KBM-7 (cell line): ENCODE results near the gene GLRB.
"Not testable (repeated sequence)": the region's sequence is repeated elsewhere in the genome, so short reads cannot be mapped to it uniquely, and the experiment has no call there.

Experiments
- DNase-seq: peaks from one replicate; pipeline ENCODE4 v3.0.0-alpha.2; 2015
- in situ Hi-C: fragments of 300-500 bp; cut with MboI; formaldehyde crosslinking; loops from 2 replicates; pipeline ENCODE4 v1.14.3; 2020; ENCODE audit warnings: low sequenced_read_pairs, low pct_unique_long_range_greater_than_20kb, mixed read lengths

The GLRB gene

DNA sequence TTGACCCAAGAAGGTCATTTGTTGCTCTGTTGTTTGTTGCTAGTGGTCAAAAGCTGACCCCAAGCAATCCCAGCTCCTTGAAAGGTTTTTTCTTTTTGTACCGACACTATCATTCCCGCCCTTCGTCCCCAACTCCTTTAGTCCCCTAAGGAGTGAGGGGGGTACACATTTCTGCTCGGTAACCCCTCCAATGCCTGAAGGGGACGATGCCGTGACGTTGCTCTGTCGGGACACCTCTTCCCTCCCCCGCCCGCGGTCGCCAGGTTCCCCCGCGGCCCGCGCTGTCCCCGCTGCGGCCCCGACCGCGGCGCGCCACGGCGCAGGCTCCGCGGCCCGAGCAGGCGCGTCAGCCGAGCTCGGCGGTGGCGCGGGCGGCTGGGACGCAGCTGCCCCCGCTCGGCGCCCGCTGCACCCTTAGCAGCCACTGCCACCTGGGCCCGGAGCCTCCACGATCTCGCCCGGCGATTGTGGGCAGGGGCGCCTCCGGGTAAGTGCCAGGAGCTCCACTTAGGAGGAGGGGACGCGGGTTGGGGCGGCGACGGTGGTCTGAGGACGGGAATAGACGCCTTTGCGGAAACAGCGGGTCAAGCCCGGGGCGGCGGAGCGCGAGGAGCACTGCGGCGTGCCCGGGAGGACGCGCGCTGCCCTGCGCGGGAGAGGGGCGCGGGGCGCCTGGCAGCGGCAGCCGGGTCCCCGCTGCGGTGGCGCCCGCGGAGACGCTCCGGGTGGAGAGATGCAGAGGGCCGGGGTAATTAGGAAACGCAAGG, at the start of gene GLRB:
Gene GLRB, plus strand, starts transcription at position 340 of the 767 bp plus-strand sequence. CDS start 1,875 bp downstream, outside the sequence.
- peak; percentile 54 for DNase-seq
- in situ Hi-C loops: no loop called here

DNA sequence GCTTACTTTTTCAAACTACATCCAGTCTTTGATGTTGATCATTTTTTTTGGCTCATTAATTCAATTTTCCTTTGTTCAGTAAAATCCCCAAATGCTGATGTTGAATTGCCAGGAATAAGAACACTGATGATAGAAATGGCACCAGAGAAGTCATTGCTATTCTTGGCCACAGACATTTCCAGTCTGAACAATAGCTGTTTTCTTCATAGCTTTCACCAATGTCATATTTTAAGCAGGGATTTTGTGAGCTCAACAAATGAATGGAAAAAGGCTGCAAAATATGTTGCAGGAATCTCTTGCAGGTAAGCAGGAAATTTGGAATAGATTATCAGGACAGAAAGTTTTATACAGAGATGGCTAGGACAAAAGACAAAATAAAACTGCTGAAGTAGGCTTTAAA, 40.5 kb upstream of the GLRB start:
- DNase-seq: no peak
- in situ Hi-C loops: no loop called here

DNA sequence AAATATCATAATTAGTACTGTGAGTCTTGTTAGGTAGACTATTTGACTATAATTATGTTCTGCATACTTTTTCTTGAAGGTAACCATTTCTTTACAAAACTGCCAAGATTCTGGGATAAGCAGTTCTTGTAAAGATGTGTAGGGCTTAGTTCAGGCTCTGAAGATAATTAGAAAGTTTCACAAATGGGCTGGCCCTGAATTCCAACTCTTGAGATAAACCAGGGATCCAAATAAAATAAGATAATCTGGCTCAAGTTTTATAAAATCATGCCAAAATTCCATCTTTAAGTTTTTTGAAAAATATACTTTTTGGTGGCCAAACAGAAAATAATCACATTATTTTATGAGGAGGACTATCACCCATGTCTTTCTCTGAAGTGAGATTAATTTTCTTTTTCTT, 35.5 kb upstream of the GLRB start:
- in situ Hi-C loops: no loop called here
- DNase-seq: no peak

DNA sequence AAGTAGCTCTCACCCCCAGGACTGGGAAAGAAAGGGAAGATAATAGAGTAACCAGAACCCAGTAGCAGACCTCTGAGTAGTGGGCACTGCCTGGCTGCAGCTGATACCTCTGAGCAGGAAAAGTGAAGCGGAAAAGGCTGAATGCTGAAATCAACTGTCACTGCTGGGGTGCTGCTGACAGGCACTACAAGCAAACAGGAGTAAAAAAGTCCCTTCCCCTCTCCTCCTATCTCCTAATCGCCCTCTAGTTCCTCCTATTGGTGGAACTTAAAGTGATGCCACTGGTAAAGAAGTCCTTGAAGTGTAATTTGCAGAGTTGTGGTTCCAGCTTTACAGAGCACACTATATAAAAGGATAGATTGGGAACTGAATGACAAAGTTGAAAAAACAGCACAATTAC, 32.8 kb upstream of the GLRB start:
- peak; percentile 74 for DNase-seq
- in situ Hi-C loops: no loop called here

DNA sequence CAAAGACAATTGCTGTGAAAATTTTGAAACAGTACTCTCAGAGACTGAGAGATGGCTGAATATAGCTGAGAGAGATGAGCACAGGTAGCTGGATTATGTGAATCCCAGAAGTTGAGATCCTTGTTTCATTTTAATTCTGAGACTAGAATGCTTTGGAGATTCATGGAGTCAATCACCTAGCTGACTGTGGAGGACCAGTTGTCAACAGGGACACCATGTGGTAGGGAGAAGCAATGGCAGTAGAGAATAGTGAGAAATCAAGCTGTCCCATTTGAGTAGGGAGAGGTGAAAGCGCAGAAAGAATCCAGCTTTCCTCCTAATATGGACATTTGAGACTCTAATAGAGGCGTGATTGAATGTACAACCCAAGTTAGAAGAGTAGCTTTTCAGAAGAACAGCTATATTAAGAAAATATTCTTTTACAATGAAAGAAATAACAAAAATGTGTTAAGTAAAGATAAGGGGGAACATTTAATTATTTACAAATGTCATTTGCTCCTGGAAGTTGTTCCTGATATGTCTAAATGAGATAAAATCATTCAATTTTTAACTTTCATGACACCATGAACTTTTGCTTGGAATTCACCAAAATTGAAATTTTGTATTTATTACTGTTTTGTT, 30.3 kb upstream of the GLRB start:
- peak; percentile 66 for DNase-seq
- in situ Hi-C loops: no loop called here

DNA sequence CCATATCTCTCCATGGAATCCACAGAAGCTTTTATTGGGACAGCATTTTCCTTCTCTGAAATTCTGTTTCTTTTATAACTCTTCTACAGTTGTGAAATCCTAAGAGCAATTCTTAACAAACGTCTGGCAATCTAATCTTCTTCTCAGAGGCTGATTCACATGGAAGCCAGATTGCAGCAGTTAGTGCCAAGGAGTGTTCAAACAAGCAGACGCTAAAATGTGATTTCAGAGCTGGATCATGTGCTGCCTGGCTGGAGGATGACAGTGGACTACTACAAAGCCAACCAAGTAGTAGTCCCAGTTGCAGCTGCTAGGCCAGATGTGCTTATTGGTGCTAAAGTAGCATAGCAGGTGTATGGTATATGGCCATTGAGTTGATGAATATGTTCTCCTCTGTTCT, 27.7 kb upstream of the GLRB start:
- no peak for DNase-seq
- in situ Hi-C loops: no loop called here

DNA sequence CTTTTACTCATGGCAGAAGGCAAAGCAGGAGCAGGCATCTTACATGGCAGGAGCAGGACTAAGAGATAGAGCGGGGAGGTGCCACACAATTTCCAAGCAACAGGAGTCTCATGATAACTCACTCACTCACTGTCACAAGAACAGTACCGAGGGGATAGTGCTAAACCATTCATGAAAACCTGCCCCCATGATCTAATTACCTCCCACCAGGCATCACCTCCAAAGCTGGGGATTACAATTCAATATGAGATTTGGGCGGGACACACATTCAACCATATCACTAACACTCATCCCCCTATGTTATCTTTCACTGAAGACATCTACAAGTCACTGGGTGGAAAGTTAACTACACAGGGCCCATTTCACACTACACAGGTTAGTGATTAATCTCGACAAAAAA, 25.4 kb upstream of the GLRB start:
- no peak for DNase-seq
- in situ Hi-C loops: no loop called here

DNA sequence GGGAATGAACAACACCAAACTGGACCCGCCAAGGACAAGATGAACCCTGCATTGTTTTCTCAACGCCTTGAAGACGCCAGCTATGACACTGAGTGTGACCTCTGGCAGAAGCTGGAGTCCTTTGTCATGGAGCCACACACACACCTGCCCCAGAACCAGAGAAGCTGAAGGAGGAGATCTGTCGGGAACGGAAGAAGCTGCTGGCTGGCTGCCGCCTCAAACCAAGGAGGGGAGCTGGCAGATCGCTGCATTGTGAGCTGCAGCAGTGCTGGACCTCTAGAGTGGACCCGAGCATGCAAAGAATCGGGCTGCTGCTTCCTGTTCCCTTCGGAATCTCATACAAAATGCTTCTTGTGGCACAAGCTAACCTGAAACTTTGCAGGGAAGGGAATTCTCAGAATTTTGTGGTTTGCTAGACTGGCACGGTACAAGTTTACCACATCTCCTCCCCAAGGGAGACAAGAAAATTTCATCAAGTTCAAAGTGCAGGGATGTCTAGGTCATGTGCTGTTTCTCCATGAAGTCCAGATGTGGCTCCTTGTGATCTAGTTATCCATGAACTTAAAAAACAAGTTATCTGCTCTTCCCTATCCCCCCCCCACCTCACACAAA, 23.4 kb upstream of the GLRB start:
- in situ Hi-C loops: no loop called here
- peak; percentile 64 for DNase-seq

DNA sequence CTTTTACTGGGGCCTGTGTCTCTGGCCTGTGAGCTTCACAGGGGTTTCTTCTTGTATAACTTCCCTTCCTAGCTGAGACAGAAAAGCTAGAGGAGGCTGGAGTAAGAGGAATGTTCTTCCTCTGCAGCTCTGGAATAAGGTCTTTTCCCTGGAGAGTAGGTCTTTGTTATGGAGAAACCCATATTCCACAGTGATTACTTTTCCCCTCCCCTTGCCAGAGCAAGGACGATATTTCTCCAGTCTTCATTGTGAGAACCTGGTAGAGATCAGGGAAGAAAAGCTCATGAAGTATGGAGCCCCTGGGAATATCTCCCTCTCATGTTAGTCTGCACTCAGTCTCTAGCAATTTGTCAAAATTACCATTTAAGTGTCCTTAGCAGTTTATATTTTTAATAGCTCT, 18.7 kb upstream of the GLRB start:
- in situ Hi-C loops: no loop called here
- no peak for DNase-seq

DNA sequence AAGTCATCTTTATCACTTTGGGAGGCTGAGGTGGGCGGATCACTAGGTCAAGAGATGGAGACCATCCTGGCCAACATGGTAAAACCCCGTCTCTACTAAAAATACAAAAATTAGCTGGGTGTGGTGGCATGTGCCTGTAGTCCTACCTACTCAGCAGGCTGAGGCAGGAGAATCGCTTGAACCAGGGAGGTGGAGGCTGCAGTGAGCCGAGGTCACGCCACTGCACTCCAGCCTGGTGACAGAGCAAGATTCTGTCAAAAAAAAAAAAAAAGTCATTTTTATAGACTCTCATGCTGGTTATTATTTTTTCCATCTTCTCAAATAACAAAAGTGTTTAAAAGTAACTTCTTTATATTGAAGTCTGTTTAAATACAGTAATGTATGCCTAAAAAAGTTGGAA, 17.1 kb upstream of the GLRB start:
- in situ Hi-C loops, DNase-seq: not testable (repeated sequence)

DNA sequence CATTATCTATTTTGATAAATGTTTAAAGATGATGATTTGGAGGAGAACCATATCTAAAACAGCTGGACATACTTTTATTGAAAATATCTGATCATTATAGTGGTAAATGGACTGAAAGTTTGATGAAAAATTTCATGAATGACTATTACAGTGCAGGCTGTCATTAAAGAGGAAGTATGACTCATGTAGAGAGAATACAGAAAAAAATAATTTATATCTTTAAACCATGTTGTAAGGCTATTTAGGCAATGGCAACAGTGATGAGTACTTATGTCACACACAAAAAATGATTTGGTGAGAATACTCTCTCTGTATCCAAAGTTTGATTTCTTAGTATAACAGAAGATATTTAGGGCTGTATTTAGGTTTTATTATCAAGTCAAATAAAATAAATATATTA, 3.9 kb upstream of the GLRB start:
- DNase-seq: no peak
- in situ Hi-C loops: no loop called here

DNA sequence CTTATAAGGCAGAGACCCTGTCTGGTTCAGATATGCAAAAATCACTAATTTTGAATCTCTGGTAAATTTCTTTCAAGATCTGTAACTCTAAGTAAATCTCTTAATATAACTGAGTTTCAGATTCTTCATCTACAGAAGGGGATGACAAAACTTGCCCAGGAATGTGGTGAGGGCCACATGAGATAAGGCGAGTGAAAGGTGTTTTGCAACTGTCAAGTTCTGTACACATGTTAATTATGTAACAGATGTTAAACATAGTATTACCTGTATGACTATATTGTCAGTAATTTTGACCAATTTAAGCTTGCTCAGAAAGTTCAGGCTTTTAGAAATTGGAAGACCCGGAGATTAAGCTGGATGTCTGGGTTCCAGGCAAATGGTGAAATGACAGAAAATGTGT, 549 bp upstream of the GLRB start:
- no peak for DNase-seq
- in situ Hi-C loops: no loop called here

DNA sequence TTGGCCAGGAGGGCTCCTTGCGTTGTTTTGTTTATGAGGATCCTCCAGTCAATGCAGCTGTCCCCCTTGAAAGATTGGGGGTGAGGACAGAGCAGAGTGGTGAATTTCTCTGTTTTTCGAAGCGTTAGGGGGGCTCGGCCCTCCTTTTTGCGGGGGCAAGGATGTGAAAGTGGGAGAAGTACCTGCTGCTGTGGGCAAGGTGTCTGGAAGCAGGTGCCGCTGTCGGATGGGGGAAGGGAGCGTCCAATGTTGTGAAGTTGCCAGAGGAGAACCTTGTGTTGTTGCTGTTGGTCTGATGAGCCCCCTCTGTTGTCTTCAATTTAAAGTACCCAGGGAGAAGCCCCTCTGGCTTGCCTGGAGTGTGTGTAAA, 613 bp downstream of the GLRB start:
- in situ Hi-C loops: no loop called here
- peak; percentile 42 for DNase-seq

DNA sequence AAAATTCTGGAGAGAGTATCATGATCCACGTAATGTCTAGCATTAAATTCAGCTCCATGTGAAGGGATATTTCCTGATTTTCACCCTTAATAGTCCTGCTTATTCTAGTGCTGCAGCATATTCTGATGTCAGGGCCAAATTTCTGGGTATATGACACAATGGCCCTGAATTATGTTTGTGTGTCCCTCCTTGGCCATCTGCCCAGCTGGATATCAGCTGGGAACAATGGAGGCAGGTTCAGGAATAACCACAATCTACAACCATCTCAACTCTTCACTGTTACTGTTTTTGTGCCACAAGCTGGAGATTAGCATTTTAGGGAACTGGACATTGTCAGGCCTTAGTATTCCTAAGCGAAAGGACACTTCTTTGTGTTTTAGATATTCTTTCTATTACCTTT, 3.5 kb downstream of the GLRB start:
- in situ Hi-C loops: no loop called here
- DNase-seq: no peak

DNA sequence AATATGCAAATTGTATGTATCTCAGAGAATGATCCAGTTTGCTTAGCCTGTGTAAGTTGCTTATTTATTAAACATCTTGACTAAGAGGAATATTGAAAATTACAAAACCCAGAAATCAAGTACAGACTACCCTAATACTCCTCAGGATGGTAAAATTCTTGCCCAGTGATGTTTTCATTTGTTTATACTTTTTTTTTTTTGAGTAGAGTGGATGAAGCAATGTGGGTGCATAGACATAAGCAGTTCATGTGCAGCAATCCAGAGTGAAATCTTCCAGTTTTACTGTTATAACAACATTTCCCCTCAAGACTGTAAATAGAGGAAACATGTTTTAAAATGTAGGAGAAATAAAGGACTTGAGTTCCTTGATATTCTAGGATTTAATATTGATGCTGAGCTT, 4.7 kb downstream of the GLRB start:
- in situ Hi-C loops: no loop called here

DNA sequence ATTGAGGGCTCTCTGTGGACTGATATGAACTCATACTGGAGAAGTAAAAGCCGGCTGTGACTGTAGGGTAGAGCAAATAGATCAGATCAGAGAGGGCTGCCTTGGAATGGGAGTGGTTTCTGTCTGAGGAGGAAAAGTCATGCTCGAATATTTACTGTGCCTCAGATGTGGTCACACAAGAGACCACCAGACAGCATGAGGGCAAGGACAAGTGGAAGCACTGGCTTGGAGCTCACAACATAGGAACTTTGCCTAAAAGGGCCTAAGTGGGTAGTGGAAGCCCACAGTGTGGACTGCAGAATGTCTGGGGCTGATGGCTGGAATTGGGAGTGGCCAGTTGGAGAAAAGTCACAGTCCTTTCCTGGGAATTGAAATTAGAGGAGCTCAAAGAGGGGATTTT, 19.8 kb downstream of the GLRB start:
- in situ Hi-C loops: no loop called here
- no peak for DNase-seq

More for the DNA sequence above, 4.7 kb downstream of the GLRB start:
- no peak for DNase-seq

DNA sequence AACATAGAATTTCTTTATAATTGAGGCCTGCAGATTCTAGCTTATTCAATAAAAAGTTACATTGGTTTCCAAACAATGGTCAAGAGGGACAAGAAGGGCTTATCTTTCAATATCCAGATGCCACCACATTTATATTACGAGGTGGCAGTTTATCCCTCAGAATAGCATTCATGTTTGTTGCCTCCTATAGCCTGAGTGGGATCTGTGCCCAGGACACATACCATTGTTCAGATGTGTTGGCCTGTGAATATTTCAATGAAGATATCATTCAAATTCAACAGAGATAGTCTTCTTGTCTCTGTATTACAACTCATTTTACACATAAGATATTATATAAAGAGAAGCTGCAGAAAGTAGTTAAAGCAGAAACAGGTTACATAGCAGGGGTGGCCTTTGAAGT, 20.5 kb downstream of the GLRB start:
- in situ Hi-C loops: no loop called here
- no peak for DNase-seq

DNA sequence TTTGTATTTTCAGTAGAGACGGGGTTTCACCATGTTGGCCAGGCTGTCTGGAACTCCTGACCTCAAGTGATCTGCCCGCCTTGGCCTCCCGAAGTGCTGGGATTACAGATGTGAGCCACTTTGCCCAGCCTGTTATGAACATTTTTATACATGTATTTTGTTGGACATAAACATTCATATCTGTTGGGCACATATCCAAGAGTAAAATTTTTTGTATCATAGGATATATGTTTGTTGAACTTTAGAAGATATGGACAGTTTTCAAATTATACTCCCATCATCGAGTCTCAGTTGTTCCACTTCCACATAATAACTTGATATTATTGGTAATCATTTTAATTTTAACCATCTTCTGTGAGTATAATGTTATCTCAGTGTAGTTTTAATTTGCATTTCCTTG, 23.6 kb downstream of the GLRB start:
- in situ Hi-C loops: no loop called here
- no peak for DNase-seq

DNA sequence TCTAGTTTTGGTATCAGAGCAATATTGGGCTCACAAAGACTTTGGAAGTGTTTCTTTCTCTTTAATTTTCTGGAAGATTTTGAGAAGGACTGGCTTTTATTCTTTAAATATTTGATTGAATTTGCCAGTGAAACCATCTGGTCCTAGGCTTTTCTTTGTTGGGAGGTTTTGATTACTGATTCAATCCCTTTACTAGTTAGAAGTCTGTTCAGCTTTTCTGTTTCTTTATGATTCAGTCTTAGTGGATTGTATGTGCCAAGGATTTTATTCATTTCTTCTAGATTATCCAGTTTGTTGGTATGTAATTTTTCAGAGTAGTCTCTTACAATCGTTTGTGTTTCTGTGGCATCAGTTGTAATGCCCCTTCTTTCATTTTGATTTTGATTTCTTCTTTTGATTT, 28.6 kb downstream of the GLRB start:
- in situ Hi-C loops: no loop called here
- no peak for DNase-seq

DNA sequence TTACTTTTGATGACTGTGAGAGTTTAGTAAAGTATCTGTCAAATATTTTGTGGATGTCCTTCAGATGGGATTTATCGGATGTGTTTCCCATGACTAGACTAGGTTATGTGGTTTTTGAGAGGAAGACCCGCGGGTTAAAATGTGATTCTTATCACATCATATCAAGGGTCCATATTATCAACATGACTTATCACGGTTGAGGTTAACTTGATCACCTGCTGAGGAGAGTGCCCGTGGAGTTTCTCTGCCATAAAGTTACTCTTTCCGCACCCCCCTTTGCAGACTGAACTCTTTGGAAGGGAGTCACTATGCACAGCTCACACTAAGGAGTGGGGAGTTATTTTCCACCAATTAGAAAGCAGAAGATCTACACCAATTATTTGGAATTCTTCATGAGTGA, 38.7 kb downstream of the GLRB start:
- in situ Hi-C loops: no loop called here
- no peak for DNase-seq
